ENCODE data around the gene IQCN. TPM values are rescaled to one million over a fixed set of nuclear protein-coding genes. Genes with fewer than 3 reads are reported as not detected.

IQCN gene
- total and polyA plus RNA-seq, 2 donors (not counting 1 experiment from before 2014, with no cell fraction given): 0.79 to 0.83 TPM

DNA sequence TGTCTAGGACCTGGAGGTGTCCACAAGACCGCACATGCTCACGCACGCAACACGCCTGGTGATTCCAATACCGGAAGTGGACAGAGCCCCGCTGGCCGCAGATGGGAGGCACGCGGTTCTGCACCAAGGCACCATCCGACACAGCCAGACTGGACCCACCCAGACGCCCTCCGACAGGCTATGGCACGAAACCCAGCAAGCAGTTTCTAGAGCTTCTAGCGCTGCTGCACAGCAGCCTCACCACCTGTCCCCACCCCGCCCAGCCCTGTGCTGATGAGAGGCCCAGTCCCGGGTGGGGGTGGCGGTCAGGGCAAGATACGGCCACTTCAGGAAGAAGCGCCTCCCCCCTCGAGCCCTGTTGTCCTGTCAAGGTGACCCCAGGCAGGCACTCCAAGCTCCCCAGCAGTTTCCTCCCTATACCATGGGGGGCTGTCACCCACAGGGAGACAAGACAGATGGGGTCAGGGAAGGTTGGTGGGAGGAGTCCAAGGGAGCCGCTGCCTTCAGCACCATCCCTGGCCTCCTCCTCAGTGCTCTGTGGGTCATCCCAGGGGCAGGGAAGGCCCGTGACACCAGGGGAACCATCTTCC lies 37.3 kb upstream of the IQCN start:
- Histone ChIP-seq H3K4me3 (replicated peaks in 1 of 4; ENCODE audit: control extremely low read depth in 1 of 4, insufficient read depth in 1 of 4, low read depth in 3 of 4, low read length in 4 of 4) (no peak overlapping the region), H3K79me2 (ENCODE audit: control insufficient read depth, insufficient read depth, low read length) (peaks cover 2% of the 10 kb centered on the region), H3K9me3 (ENCODE audit: control insufficient read depth, insufficient read depth, low read depth, low read length) (no peaks in the 10 kb centered on the region), H4K20me1 (ENCODE audit: control insufficient read depth, extremely low read depth, insufficient read depth, low read length) (no peaks in the 10 kb centered on the region), H3K27ac (ENCODE audit: insufficient read depth, low read length) (no peak overlapping the region), H3K4me2 (ENCODE audit: extremely low read depth, insufficient read depth, low read length) (no peak overlapping the region), H3K27me3 (ENCODE audit: control insufficient read depth, insufficient read depth, low read length) (no peaks in the 10 kb centered on the region), H3K36me3 (ENCODE audit: control insufficient read depth, insufficient read depth, low read length) (peaks cover 14% of the 10 kb centered on the region), H3K4me1 (ENCODE audit: control insufficient read depth, extremely low read depth, insufficient read depth, low read length) (peaks cover 4% of the 10 kb centered on the region), H3K9ac (ENCODE audit: insufficient read depth, low read length) (no peak overlapping the region), H2AFZ (ENCODE audit: low read length) (no peak overlapping the region)
- TF ChIP-seq EZH2 (IDR thresholded peaks at IDR 0.05; ENCODE audit: low read length, missing control alignments) (no peak), CTCF (conservative IDR thresholded peaks at IDR 0.05 in 1 of 2, IDR thresholded peaks at IDR 0.05 in 1 of 2; ENCODE audit: low read depth in 1 of 2, low read length in 2 of 2) (no peak)
- no peak for DNase-seq (ENCODE audit: low read depth in 2 of 2)

DNA sequence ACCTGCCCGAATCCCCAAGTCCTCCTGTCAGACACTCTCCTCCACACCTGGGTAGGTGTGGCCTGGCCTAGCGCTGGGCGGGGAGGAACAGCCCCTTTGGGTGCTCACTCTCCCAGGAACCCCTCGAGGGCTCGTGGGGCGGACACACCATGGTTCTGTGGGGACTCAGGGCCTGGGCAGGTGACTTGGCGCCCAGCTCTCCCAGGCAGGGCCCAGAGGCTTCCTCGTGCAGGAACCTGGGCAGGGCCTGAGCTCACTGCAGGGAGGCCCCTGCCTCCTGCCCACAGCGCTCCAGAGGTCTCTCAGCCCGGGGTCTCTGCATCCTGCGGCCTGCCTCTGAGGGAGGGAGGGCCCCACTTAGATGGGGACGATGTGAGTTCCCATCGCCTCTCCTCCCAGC lies 36.7 kb upstream of the IQCN start:
- Histone ChIP-seq H3K9ac (ENCODE audit: insufficient read depth, low read length) (no peak overlapping the region), H3K4me3 (replicated peaks in 1 of 4; ENCODE audit: control extremely low read depth in 1 of 4, insufficient read depth in 1 of 4, low read depth in 3 of 4, low read length in 4 of 4) (no peak overlapping the region), H3K27me3 (ENCODE audit: control insufficient read depth, insufficient read depth, low read length) (no peaks in the 10 kb centered on the region), H4K20me1 (ENCODE audit: control insufficient read depth, extremely low read depth, insufficient read depth, low read length) (no peaks in the 10 kb centered on the region), H3K4me2 (ENCODE audit: extremely low read depth, insufficient read depth, low read length) (no peak overlapping the region), H2AFZ (ENCODE audit: low read length) (no peak overlapping the region), H3K4me1 (ENCODE audit: control insufficient read depth, extremely low read depth, insufficient read depth, low read length) (peaks cover 5% of the 10 kb centered on the region), H3K36me3 (ENCODE audit: control insufficient read depth, insufficient read depth, low read length) (peaks cover 14% of the 10 kb centered on the region), H3K9me3 (ENCODE audit: control insufficient read depth, insufficient read depth, low read depth, low read length) (no peaks in the 10 kb centered on the region), H3K79me2 (ENCODE audit: control insufficient read depth, insufficient read depth, low read length) (no peaks in the 10 kb centered on the region), H3K27ac (ENCODE audit: insufficient read depth, low read length) (no peak overlapping the region)
- no peak for DNase-seq (ENCODE audit: low read depth in 2 of 2)
- TF ChIP-seq EZH2 (IDR thresholded peaks at IDR 0.05; ENCODE audit: low read length, missing control alignments) (no peak), CTCF (conservative IDR thresholded peaks at IDR 0.05 in 1 of 2, IDR thresholded peaks at IDR 0.05 in 1 of 2; ENCODE audit: low read depth in 1 of 2, low read length in 2 of 2) (no peak)

- no peaks in the 10 kb centered on the region for H4K20me1 ChIP-seq (ENCODE audit: control insufficient read depth, extremely low read depth, insufficient read depth, low read length)
- no peak for TF ChIP-seq EZH2 (IDR thresholded peaks at IDR 0.05; ENCODE audit: low read length, missing control alignments)
- no peak for TF ChIP-seq CTCF (conservative IDR thresholded peaks at IDR 0.05 in 1 of 2, IDR thresholded peaks at IDR 0.05 in 1 of 2; ENCODE audit: low read depth in 1 of 2, low read length in 2 of 2)
These were observed 36.1 kb upstream of the IQCN start for GRCh38 chr19:18310118-18310909.

More at GRCh38 chr19:18310118-18310909, 36.1 kb upstream of the IQCN start:
- no peaks in the 10 kb centered on the region for H3K79me2 ChIP-seq (ENCODE audit: control insufficient read depth, insufficient read depth, low read length)
- H3K27ac ChIP-seq (ENCODE audit: insufficient read depth, low read length): no peak overlapping the region
- peaks cover 14% of the 10 kb centered on the region for H3K36me3 ChIP-seq (ENCODE audit: control insufficient read depth, insufficient read depth, low read length)
- H3K4me1 ChIP-seq (ENCODE audit: control insufficient read depth, extremely low read depth, insufficient read depth, low read length): peaks cover 8% of the 10 kb centered on the region
- no peaks in the 10 kb centered on the region for H3K9me3 ChIP-seq (ENCODE audit: control insufficient read depth, insufficient read depth, low read depth, low read length)
- H2AFZ ChIP-seq (ENCODE audit: low read length): no peak overlapping the region
- no peak overlapping the region for H3K9ac ChIP-seq (ENCODE audit: insufficient read depth, low read length)
- DNase-seq (ENCODE audit: low read depth in 2 of 2): no peak
- no peaks in the 10 kb centered on the region for H3K27me3 ChIP-seq (ENCODE audit: control insufficient read depth, insufficient read depth, low read length)
- no peak overlapping the region for H3K4me3 ChIP-seq (replicated peaks in 1 of 4; ENCODE audit: control extremely low read depth in 1 of 4, insufficient read depth in 1 of 4, low read depth in 3 of 4, low read length in 4 of 4)
- no peak overlapping the region for H3K4me2 ChIP-seq (ENCODE audit: extremely low read depth, insufficient read depth, low read length)
